H1 (cell line): Measurements from ENCODE around the gene FAM81A. TPM values are rescaled to one million over a fixed set of nuclear protein-coding genes. Genes with fewer than 3 reads are reported as not detected.

ENCODE experiments used
- CHD1 ChIP-seq: IDR thresholded peaks from 2 replicates; pipeline ENCODE4 v1.6.1; 2012; ENCODE audit warnings: low read depth, low read length, improper control_type of control experiment
- RBBP5 ChIP-seq: IDR thresholded peaks from 2 replicates; pipeline ENCODE4 v1.7.1; 2012; ENCODE audit warnings: low read depth, mild to moderate bottlenecking, inconsistent platforms, low read length, moderate library complexity, borderline replicate concordance
- RXRA ChIP-seq: IDR thresholded peaks from 2 replicates; pipeline ENCODE4 v1.6.1; 2011; ENCODE audit warnings: low read depth, mild to moderate bottlenecking, low read length, moderate library complexity; ENCODE audit not compliant: insufficient read depth
- SIN3A ChIP-seq, 2 experiments: IDR thresholded peaks in 1 of 2; conservative IDR thresholded peaks in 1 of 2; 2 replicates each; pipeline ENCODE4 v1.6.1; 2011 to 2012; ENCODE audit warnings: low read length in 2 of 2, improper control_type of control experiment in 1 of 2, low read depth in 1 of 2, mild to moderate bottlenecking in 1 of 2
- SIRT6 ChIP-seq: IDR thresholded peaks from one replicate; pipeline ENCODE4 v1.7.1; 2012; ENCODE audit warnings: low read length, inconsistent platforms
- SP4 ChIP-seq: IDR thresholded peaks from 2 replicates; pipeline ENCODE4 v1.6.1; 2012; ENCODE audit warnings: low read length, inconsistent platforms
- SRF ChIP-seq: IDR thresholded peaks from 2 replicates; pipeline ENCODE4 v1.6.1; 2011; ENCODE audit warnings: mild to moderate bottlenecking, low read depth, low read length, moderate library complexity
- TBP ChIP-seq: IDR thresholded peaks from 2 replicates; pipeline ENCODE4 v1.6.1; 2011; ENCODE audit warnings: low read depth, low read length, improper control_type of control experiment
- polyA plus RNA-seq, 7 experiments: library from polyadenylated mRNA; depleted of rRNA in 3 of 7; stranded (reverse) in 5 of 7; unstranded in 2 of 7; fragments of >200 nt in 5 of 7; fragments of 200-250 nt in 2 of 7; gene quantifications; 1 replicate in 5 of 7; 2 replicates in 1 of 7; 4 replicates in 1 of 7; pipeline versions ENCODE4 v1.2.1 to v1.2.3, GENCODE V29; 2011 to 2013; ENCODE audit warnings: missing spikeins in 2 of 7, mixed read lengths in 2 of 7
- total RNA-seq: library from RNA; stranded (reverse); fragmentation: NEBNext Ultra II Directional; extraction: Animal tissue kit (Norgen Biotek cat#: 25700); gene quantifications from 2 replicates; pipeline ENCODE4 v1.2.1, GENCODE V29; 2021

Gene FAM81A
- total and polyA plus RNA-seq, 2 of the 8 experiments (the other 6 are each of a cell fraction or from before 2014, with no cell fraction given), result 0.56 to 3.0 TPM

GRCh38 chr15:59437817-59438624, at the start of gene FAM81A (continued):
- TF ChIP-seq RBBP5 (no peak), SP4 (no peak), RXRA (no peak), SIN3A (conservative IDR thresholded peaks at IDR 0.05 in 1 of 2, IDR thresholded peaks at IDR 0.05 in 1 of 2; ENCODE audit: low read depth in 1 of 2, low read length in 2 of 2) (no peak), SRF (no peak), CHD1 (no peak), TBP (no peak), SIRT6 (no peak)
